Pancreas (tissue), 10 donors: ENCODE results near the gene FBLIM1. TPM values are rescaled to one million over a fixed set of nuclear protein-coding genes. Genes with fewer than 3 reads are reported as not detected.

Source experiments
- ATAC-seq, 4 donors: fragments of 200-7000 bp; cut with Tn5 transposase; one replicate each; pipeline versions ENCODE4 v1.8.0 to v1.9.1; 2020; ENCODE audit warnings: mild to moderate bottlenecking in 4 of 4, moderate library complexity in 4 of 4
- DNase-seq, 6 donors: peaks; one replicate each; pipeline ENCODE4 v3.0.0-alpha.2; 2020
- FAIRE-seq: peaks from 2 replicates; lab custom pipeline; 2012; peaks lifted over from hg19 to GRCh38; lab: Jason Lieb, UNC
- H3K27ac ChIP-seq, 4 donors: fragments of 200-600 bp; sonication (generic); 1 replicate in 3 of 4; 2 replicates in 1 of 4; pipeline versions ENCODE4 v1.5.0 to v1.8.0; 2020
- H3K27me3 ChIP-seq, 4 donors: fragments of 200-600 bp; one replicate each; pipeline ENCODE4 v1.8.0; 2021
- H3K36me3 ChIP-seq, 3 donors: fragments of 200-600 bp; sonication (generic) in 1 of 3; one replicate each; pipeline versions ENCODE4 v1.5.0 to v1.8.0; 2020 to 2021
- H3K4me1 ChIP-seq, 3 donors: fragments of 200-600 bp; one replicate each; pipeline ENCODE4 v1.8.0; 2021
- H3K4me3 ChIP-seq, 4 donors: fragments of 200-600 bp; sonication (generic) in 2 of 4; one replicate each; pipeline versions ENCODE4 v1.5.0 to v1.8.0; 2020 to 2021
- H3K9me3 ChIP-seq, 4 donors: fragments of 200-600 bp; one replicate each; pipeline ENCODE4 v1.8.0; 2021
- CTCF ChIP-seq, 4 donors: fragments of 200-600 bp; sonication (generic) in 3 of 4; IDR thresholded peaks; one replicate each; pipeline versions ENCODE4 v1.5.0 to v1.8.0; 2021; ENCODE audit warnings: antibody characterized with exemption in 4 of 4
- WGBS, 2 donors: extraction: QIAGEN DNeasy Blood & Tissue Kit; methylation state at CpG; one replicate each; pipeline ENCODE4 v1.1.7; 2013; 5-methylcytosine and 5-hydroxymethylcytosine counted together
- intact Hi-C, 3 donors: fragments of 100-400 bp; cut with DNase I; formaldehyde crosslinking; loops; one replicate each; pipeline versions ENCODE4 v1.11.1 to v1.14.2; 2022
- polyA plus RNA-seq, 2 donors: library from polyadenylated mRNA; stranded (reverse); fragments of 200-250 nt; gene quantifications; one replicate each; pipeline ENCODE4 v1.2.3, GENCODE V29; 2013
- total RNA-seq, 6 donors: library from RNA; stranded (reverse); fragmentation: NEBNext Ultra II Directional in 4 of 6; extraction: Animal tissue kit (Norgen Biotek cat#: 25700) in 4 of 6; gene quantifications; one replicate each; pipeline versions ENCODE4 v1.2.1 to v1.2.4, GENCODE V29; 2021 to 2023
- donor health status: healthy with polysubstance abuse.
- donor health status: DM: no; HTN: no; CAD: no; lungs with moderate emphysema.
- donor health status: DM: no; HTN: no; CAD: no.
- donor health status: control.
- donor health status: control.
- donor health status: Bipolar disorder and iron deficiency.
- donor health status: DM: yes; HTN: yes; CAD: no.
- donor health status: DM: no; HTN: no; CAD: no.
- donor health status: DM: no; HTN: no; CAD: no.
- donor health status: DM: yes; HTN: yes; CAD: no.

The FBLIM1 gene
- total and polyA plus RNA-seq, 8 donors, result 20.4 to 61.5 (median 29.4) TPM

GRCh38 chr1:15785683-15786082, 27.1 kb downstream of the FBLIM1 start:
- H3K36me3 ChIP-seq, result peaks cover 0 to 8% (median 0%) of the 10 kb centered on the region in 3 donors
- FAIRE-seq, result no peak
- no peaks in the 10 kb centered on the region for H3K27me3 ChIP-seq
- DNase-seq, result no peak
- H3K4me1 ChIP-seq, result peaks cover 0 to 6% (median 0%) of the 10 kb centered on the region in 3 donors
- no peak overlapping the region for H3K27ac ChIP-seq
- H3K9me3 ChIP-seq, result no peaks in the 10 kb centered on the region
- ATAC-seq, result no peak
- WGBS, 2 donors, result 88 to 92% methylated on average over 7 to 8 of the region's 8 CpGs
- intact Hi-C loops, result no loop called here
- no peak for TF ChIP-seq CTCF (IDR thresholded peaks at IDR 0.05)
- no peak overlapping the region for H3K4me3 ChIP-seq

DNA sequence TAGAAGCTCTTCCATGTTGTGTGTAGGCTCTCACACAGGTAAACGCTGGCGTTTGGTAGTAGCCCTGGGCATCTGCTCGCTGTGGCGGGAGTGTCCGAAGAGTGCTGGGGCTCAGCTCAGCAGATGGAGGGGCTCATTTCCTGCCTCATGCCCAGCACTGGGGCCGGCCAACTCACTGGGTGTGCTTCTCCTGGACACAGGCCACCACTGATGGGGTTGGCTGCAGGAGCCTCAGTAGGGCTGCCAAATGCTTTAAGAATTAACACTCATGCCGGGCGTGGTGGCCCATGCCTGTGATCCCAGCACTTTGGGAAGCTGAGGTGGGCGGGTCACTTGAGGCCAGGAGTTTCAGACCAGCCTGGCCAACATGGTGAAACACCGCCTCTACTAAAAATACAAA, 28.0 kb downstream of the FBLIM1 start:
- FAIRE-seq, result no peak
- WGBS, 2 donors, result 89 to 93% methylated on average over 10 of the region's 10 CpGs
- intact Hi-C loops, result no loop called here
- H3K9me3 ChIP-seq, result no peaks in the 10 kb centered on the region
- no peaks in the 10 kb centered on the region for H3K27me3 ChIP-seq
- ATAC-seq, result peak in 1 of 4 donors; percentile 23
- H3K36me3 ChIP-seq, result peaks cover 0 to 8% (median 0%) of the 10 kb centered on the region in 3 donors
- no peak for TF ChIP-seq CTCF (IDR thresholded peaks at IDR 0.05)
- H3K4me1 ChIP-seq, result no peaks in the 10 kb centered on the region
- no peak overlapping the region for H3K4me3 ChIP-seq
- H3K27ac ChIP-seq, result no peak overlapping the region
- DNase-seq, result no peak

DNA sequence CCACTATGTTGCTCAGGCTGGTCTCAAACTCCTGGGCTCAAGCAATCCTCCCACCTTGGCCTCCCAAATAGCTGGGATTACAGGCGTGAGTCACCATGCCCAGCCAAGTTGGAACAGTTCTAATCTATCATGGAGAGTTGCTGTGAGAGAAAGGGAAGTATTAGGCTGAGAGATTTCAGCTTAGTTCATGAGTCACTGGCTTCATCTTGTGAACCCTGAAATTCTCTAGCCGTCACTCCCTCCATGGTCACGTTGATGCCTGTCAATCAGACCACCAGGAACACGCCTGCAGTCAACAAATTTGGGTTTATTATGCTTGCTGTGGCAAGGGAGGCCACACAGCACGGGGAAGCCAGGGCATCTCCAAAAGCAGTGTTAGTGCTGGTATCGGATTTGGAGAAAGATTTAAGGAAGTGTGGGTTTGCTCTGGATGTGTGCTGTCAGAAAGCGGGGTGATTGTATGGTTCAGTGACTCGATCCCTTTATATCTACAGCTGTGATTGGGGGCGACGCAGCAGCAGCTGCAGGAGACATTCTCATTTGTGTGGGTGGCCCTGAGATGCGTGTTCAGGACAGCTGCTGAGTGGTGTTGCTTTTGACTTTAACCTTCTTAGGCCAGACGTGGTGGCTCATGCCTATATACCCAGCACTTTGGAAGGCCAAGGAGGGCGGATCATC, 30.2 kb downstream of the FBLIM1 start:
- intact Hi-C loops, result no loop called here
- WGBS, 2 donors, result 77 to 81% methylated on average over 13 of the region's 13 CpGs
- Histone ChIP-seq H3K27me3 (no peaks in the 10 kb centered on the region), H3K27ac (no peak overlapping the region), H3K9me3 (no peaks in the 10 kb centered on the region), H3K4me1 (no peaks in the 10 kb centered on the region), H3K4me3 (no peak overlapping the region), H3K36me3 (peaks cover 0 to 8% (median 0%) of the 10 kb centered on the region in 3 donors)
- FAIRE-seq (no peak), ATAC-seq (peak in 2 of 4 donors; percentile 17), DNase-seq (no peak)
- no peak for TF ChIP-seq CTCF (IDR thresholded peaks at IDR 0.05)

DNA sequence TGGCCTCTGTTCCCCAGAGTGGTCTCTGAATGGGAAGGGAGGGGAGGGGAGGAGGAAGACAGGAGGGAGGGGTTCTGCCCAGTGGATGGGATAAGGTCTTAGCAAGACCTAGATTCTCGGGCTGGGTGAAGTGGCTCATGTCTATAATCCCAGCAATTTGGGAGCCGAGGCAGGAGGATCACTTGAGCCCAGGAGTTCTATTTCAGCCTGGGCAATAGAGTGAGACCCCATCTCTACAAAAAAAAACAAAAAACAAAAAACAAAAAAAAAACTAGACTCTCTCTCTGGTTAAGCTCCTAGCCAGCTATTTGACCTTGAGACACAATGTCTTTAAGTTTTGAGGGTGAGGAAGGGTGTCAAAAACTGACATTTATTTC, 37.5 kb downstream of the FBLIM1 start:
- intact Hi-C loops, result no loop called here

More for the DNA sequence above, 37.5 kb downstream of the FBLIM1 start:
- no peak for TF ChIP-seq CTCF (IDR thresholded peaks at IDR 0.05)
- peaks cover 12 to 30% (median 17%) of the 10 kb centered on the region in 3 donors for H3K4me1 ChIP-seq
- no peaks in the 10 kb centered on the region for H3K9me3 ChIP-seq
- no peak for DNase-seq
- FAIRE-seq, result no peak
- no peak for ATAC-seq
- 85 to 96% methylated on average over 2 of the region's 2 CpGs for WGBS, 2 donors
- H3K27ac ChIP-seq, result peak overlapping the region; percentile 55 to 82 (median 64)
- H3K36me3 ChIP-seq, result no peaks in the 10 kb centered on the region
- no peaks in the 10 kb centered on the region for H3K27me3 ChIP-seq
- H3K4me3 ChIP-seq, result no peak overlapping the region
